Endothelial cell of umbilical vein (primary cell): ENCODE results near the gene CFAP46. TPM values are rescaled to one million over a fixed set of nuclear protein-coding genes. Genes with fewer than 3 reads are reported as not detected.

Experiments
- BruUV-seq: library from RNA; stranded (reverse); fragments of 400-500 nt; replicated peaks from 2 replicates; lab custom pipeline; 2021; lab: Mats Ljungman, UMichigan
- CTCF ChIA-PET: fragments of 300-600, 350-600 bp; sonication (Branson Sonifier 250); formaldehyde crosslinking; loops from one replicate; lab custom pipeline; 2021; ENCODE audit warnings: antibody characterized with exemption, inconsistent platforms; lab: Charles Lee
- POLR2A ChIA-PET: fragments of 300-600, 350-600 bp; sonication (Branson Sonifier 250); formaldehyde crosslinking; loops from one replicate; lab custom pipeline; 2021; ENCODE audit warnings: antibody characterized with exemption, inconsistent platforms; lab: Charles Lee
- DNase-seq: peaks from one replicate; pipeline ENCODE4 v3.0.0-alpha.2; 2011; ENCODE audit warnings: low read depth, low spot score
- FAIRE-seq: peaks from 2 replicates; lab custom pipeline; 2011; peaks lifted over from hg19 to GRCh38; lab: Jason Lieb, UNC
- H2AFZ ChIP-seq: 2 replicates; pipeline ENCODE4 v1.6.0; 2012; ENCODE audit warnings: low read depth, low read length, control low read depth, inconsistent platforms
- H3K27ac ChIP-seq: 2 replicates; pipeline ENCODE4 v1.5.1; 2011; ENCODE audit warnings: low read depth, mild to moderate bottlenecking, control low read depth, low read length, moderate library complexity; ENCODE audit not compliant: insufficient read depth
- H3K27me3 ChIP-seq, 2 experiments: 2 replicates each; pipeline versions ENCODE4 v1.6.0 to v1.6.1; 2011; ENCODE audit warnings: low read length in 2 of 2, mixed read lengths in 1 of 2; ENCODE audit not compliant: control insufficient read depth in 2 of 2, insufficient read depth in 2 of 2
- H3K36me3 ChIP-seq, 2 experiments: 2 replicates in 1 of 2; 3 replicates in 1 of 2; pipeline ENCODE4 v1.5.1; 2011; ENCODE audit warnings: low read length in 2 of 2, mild to moderate bottlenecking in 1 of 2, moderate library complexity in 1 of 2; ENCODE audit not compliant: control insufficient read depth in 2 of 2, insufficient read depth in 2 of 2; ENCODE audit errors: extremely low read depth in 1 of 2
- H3K4me1 ChIP-seq: 3 replicates; pipeline ENCODE4 v1.5.1; 2011; ENCODE audit warnings: mild to moderate bottlenecking, low read length; ENCODE audit not compliant: control insufficient read depth, insufficient read depth; ENCODE audit errors: extremely low read depth
- H3K4me2 ChIP-seq: 2 replicates; pipeline ENCODE4 v1.6.1; 2011; ENCODE audit warnings: low read length, control low read depth, mixed read lengths; ENCODE audit not compliant: insufficient read depth
- H3K4me3 ChIP-seq, 3 experiments: fragments of 200-600 bp in 1 of 3; sonication (generic), shearing (Covaris generic) in 1 of 3; replicated peaks in 1 of 3; 2 replicates each; pipeline ENCODE4 v1.5.1; 2011 to 2016; ENCODE audit warnings: control low read depth in 3 of 3, low read length in 3 of 3, mild to moderate bottlenecking in 2 of 3, inconsistent platforms in 1 of 3, low read depth in 1 of 3, moderate library complexity in 1 of 3; ENCODE audit not compliant: insufficient read depth in 1 of 3
- H3K79me2 ChIP-seq: 2 replicates; pipeline ENCODE4 v1.6.0; 2012; ENCODE audit warnings: low read length, inconsistent platforms; ENCODE audit not compliant: control insufficient read depth, insufficient read depth
- H3K9ac ChIP-seq: replicated peaks from 2 replicates; pipeline ENCODE3; 2011; ENCODE audit warnings: low read length, control low read depth; ENCODE audit not compliant: insufficient read depth; ENCODE audit errors: extremely low read depth
- H3K9me1 ChIP-seq: replicated peaks from 3 replicates; pipeline ENCODE4 v1.6.0; 2011; ENCODE audit warnings: mild to moderate bottlenecking, low read length; ENCODE audit not compliant: control insufficient read depth, insufficient read depth; ENCODE audit errors: extremely low read depth
- H3K9me3 ChIP-seq: replicated peaks from 2 replicates; pipeline ENCODE4 v1.5.1; 2012; ENCODE audit warnings: low read length, inconsistent platforms; ENCODE audit not compliant: control insufficient read depth, insufficient read depth
- H4K20me1 ChIP-seq: replicated peaks from 2 replicates; pipeline ENCODE3; 2011; ENCODE audit warnings: mild to moderate bottlenecking, low read length; ENCODE audit not compliant: control insufficient read depth, insufficient read depth; ENCODE audit errors: extremely low read depth
- CTCF ChIP-seq, 2 donors: IDR thresholded peaks; 1 replicate in 1 of 2; 2 replicates in 1 of 2; pipeline ENCODE4 v1.5.1; 2011; ENCODE audit warnings: low read length in 2 of 2, mild to moderate bottlenecking in 2 of 2, moderate library complexity in 2 of 2, control low read depth in 1 of 2, inconsistent platforms in 1 of 2, low read depth in 1 of 2; ENCODE audit not compliant: insufficient read depth in 1 of 2; ENCODE audit errors: extremely low read depth in 1 of 2
- EZH2 ChIP-seq: IDR thresholded peaks from 2 replicates; pipeline ENCODE4 v1.6.1; 2012; ENCODE audit warnings: borderline replicate concordance, low read depth, mild to moderate bottlenecking, moderate library complexity, low read length, inconsistent platforms; ENCODE audit not compliant: severe bottlenecking
- FOS ChIP-seq: IDR thresholded peaks from 2 replicates; pipeline ENCODE4 v1.6.1; 2011; ENCODE audit warnings: mild to moderate bottlenecking, low read length, moderate library complexity, borderline replicate concordance; ENCODE audit not compliant: insufficient read depth
- GATA2 ChIP-seq: IDR thresholded peaks from 2 replicates; pipeline ENCODE4 v1.7.0; 2011; ENCODE audit warnings: low read depth, mild to moderate bottlenecking, moderate library complexity, mixed read lengths, low read length; ENCODE audit not compliant: insufficient read length, insufficient read depth
- JUN ChIP-seq: IDR thresholded peaks from 2 replicates; pipeline ENCODE4 v1.6.1; 2011; ENCODE audit warnings: borderline replicate concordance, low read depth; ENCODE audit not compliant: insufficient read length, insufficient read depth
- MYC ChIP-seq: IDR thresholded peaks from one replicate; pipeline ENCODE4 v1.6.1; 2011; ENCODE audit warnings: mild to moderate bottlenecking, low read depth, low read length
- POLR2A ChIP-seq: IDR thresholded peaks from 2 replicates; pipeline ENCODE4 v1.6.1; 2012; ENCODE audit warnings: low read depth, mild to moderate bottlenecking, control low read depth, low read length
- POLR2AphosphoS5 ChIP-seq: IDR thresholded peaks from 2 replicates; pipeline ENCODE4 v1.6.1; 2012; ENCODE audit warnings: low read depth, mild to moderate bottlenecking, control low read depth, low read length, moderate library complexity; ENCODE audit not compliant: insufficient read depth
- dilution Hi-C: fragments of 300-500 bp; cut with MboI; formaldehyde crosslinking; loops from one replicate; pipeline ENCODE4 v1.15.0; 2019; ENCODE audit warnings: low sequenced_read_pairs; ENCODE audit not compliant: extremely low pct_ligation_motif_present
- intact Hi-C: fragments of 100-400 bp; cut with micrococcal nuclease; formaldehyde crosslinking; loops from one replicate; pipeline ENCODE4 v1.10.0; 2022
- polyA plus RNA-seq, 4 experiments: library from polyadenylated mRNA; depleted of rRNA in 3 of 4; stranded (reverse) in 3 of 4; unstranded in 1 of 4; fragments of >200 nt; gene quantifications; 2 replicates each; pipeline versions ENCODE4 v1.2.1 to v1.2.3, GENCODE V29; 2011 to 2012; ENCODE audit warnings: missing spikeins in 1 of 4
- total RNA-seq: library from RNA; stranded (reverse); gene quantifications from 2 replicates; pipeline ENCODE4 v1.2.3, GENCODE V29; 2021
- TF ChIP-seq, protein P1 (sequence below): IDR thresholded peaks from 2 replicates; pipeline ENCODE4 v1.6.1; 2011; ENCODE audit not compliant: insufficient read depth, insufficient read length

Gene CFAP46
- total and polyA plus RNA-seq, 2 donors (not counting 3 experiments of a cell fraction or from before 2014, with no cell fraction given): 0.75 to 0.98 TPM

- H3K4me2 ChIP-seq: no peak overlapping the region
- H2AFZ ChIP-seq: no peak overlapping the region
- dilution Hi-C loops: no loop called here
- no peaks in the 10 kb centered on the region for H3K9me3 ChIP-seq
- no peak overlapping the region for H3K9ac ChIP-seq
- CTCF ChIA-PET: no interaction called here
- H3K79me2 ChIP-seq: no peaks in the 10 kb centered on the region
- H3K9me1 ChIP-seq: no peaks in the 10 kb centered on the region
- no peaks in the 10 kb centered on the region for H3K4me1 ChIP-seq
- no peak overlapping the region for H3K27ac ChIP-seq
- intact Hi-C loops: no loop called here
- no peaks in the 10 kb centered on the region for H4K20me1 ChIP-seq
- H3K27me3 ChIP-seq: no peaks in the 10 kb centered on the region
- BruUV-seq: no TSS peak
- no peak overlapping the region for H3K4me3 ChIP-seq
- POLR2A ChIA-PET: no interaction called here
- DNase-seq: no peak
- TF ChIP-seq MYC: no peak
- no peak for TF ChIP-seq POLR2AphosphoS5
- TF ChIP-seq GATA2: no peak
- TF ChIP-seq, protein P1, sequence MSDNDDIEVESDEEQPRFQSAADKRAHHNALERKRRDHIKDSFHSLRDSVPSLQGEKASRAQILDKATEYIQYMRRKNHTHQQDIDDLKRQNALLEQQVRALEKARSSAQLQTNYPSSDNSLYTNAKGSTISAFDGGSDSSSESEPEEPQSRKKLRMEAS: no peak
- no peak for TF ChIP-seq JUN
- no peak for TF ChIP-seq CTCF (IDR thresholded peaks at IDR 0.05; ENCODE audit: extremely low read depth in 1 of 2, insufficient read depth in 1 of 2, low read depth in 1 of 2, low read length in 2 of 2)
- TF ChIP-seq POLR2A: no peak
- TF ChIP-seq FOS: no peak
- TF ChIP-seq EZH2: no peak
- H3K36me3 ChIP-seq: no peaks in the 10 kb centered on the region
- FAIRE-seq: no peak
Measured at GRCh38 chr10:132869621-132870020, 72.7 kb downstream of the CFAP46 start.
